ENCODE measurements around the gene GAGE13. TPM values are rescaled to one million over a fixed set of nuclear protein-coding genes. Genes with fewer than 3 reads are reported as not detected.
"Not testable (repeated sequence)": the region's sequence is repeated elsewhere in the genome, so short reads cannot be mapped to it uniquely, and the experiment has no call there.

Gene GAGE13
- total RNA-seq, 2 donors from 2014 or later: not detected

GRCh38 chrX:49290215-49290614 is 41.2 kb upstream of the GAGE13 start:
- no peaks in the 10 kb centered on the region for H3K9me3 ChIP-seq
- DNase-seq (ENCODE audit: low spot score): no peak
- no peak overlapping the region for H3K4me3 ChIP-seq
- no peak for TF ChIP-seq CTCF (IDR thresholded peaks at IDR 0.05)
- peaks cover 0 to 7% of the 10 kb centered on the region in 2 donors for H3K4me1 ChIP-seq
- no peaks in the 10 kb centered on the region for H3K36me3 ChIP-seq
- no peaks in the 10 kb centered on the region for H3K27me3 ChIP-seq
- no peak overlapping the region for H3K27ac ChIP-seq

GRCh38 chrX:49291615-49292337 is 39.6 kb upstream of the GAGE13 start:
- no peak overlapping the region for H3K27ac ChIP-seq
- no peaks in the 10 kb centered on the region for H3K27me3 ChIP-seq
- H3K4me1 ChIP-seq: peaks cover 0 to 7% of the 10 kb centered on the region in 2 donors
- peak; percentile 37 to 68 for TF ChIP-seq CTCF (IDR thresholded peaks at IDR 0.05)
- no peak for DNase-seq (ENCODE audit: low spot score)
- H3K36me3 ChIP-seq: no peaks in the 10 kb centered on the region
- no peak overlapping the region for H3K4me3 ChIP-seq
- H3K9me3 ChIP-seq: no peaks in the 10 kb centered on the region

- Histone ChIP-seq H3K27ac (no peak overlapping the region), H3K4me3 (no peak overlapping the region), H3K4me1 (peaks cover 0 to 7% of the 10 kb centered on the region in 2 donors), H3K27me3 (no peaks in the 10 kb centered on the region), H3K9me3 (no peaks in the 10 kb centered on the region), H3K36me3 (no peaks in the 10 kb centered on the region)
- no peak for TF ChIP-seq CTCF (IDR thresholded peaks at IDR 0.05)
- DNase-seq (ENCODE audit: low spot score): no peak
These were observed 38.7 kb upstream of the GAGE13 start for GRCh38 chrX:49292400-49293362.

- not testable (repeated sequence) for H3K4me1 ChIP-seq; H3K27ac ChIP-seq; H3K27me3 ChIP-seq; H3K9me3 ChIP-seq; H3K4me3 ChIP-seq; DNase-seq (ENCODE audit: low spot score); H3K36me3 ChIP-seq
These were observed 32.1 kb upstream of the GAGE13 start for GRCh38 chrX:49299293-49299692.

- DNase-seq (ENCODE audit: low spot score): no peak
- Histone ChIP-seq H3K36me3 (no peaks in the 10 kb centered on the region), H3K27ac (no peak overlapping the region), H3K9me3 (no peaks in the 10 kb centered on the region), H3K27me3 (no peaks in the 10 kb centered on the region), H3K4me1 (no peaks in the 10 kb centered on the region), H3K4me3 (no peak overlapping the region)
- no peak for TF ChIP-seq CTCF (IDR thresholded peaks at IDR 0.05)
These were observed 30.7 kb upstream of the GAGE13 start for GRCh38 chrX:49300703-49301102.

GRCh38 chrX:49303346-49303745 is 28.0 kb upstream of the GAGE13 start, which contains the start of gene GAGE10:
TSS of gene GAGE10 (plus strand) at chrX:49303646. CDS start at chrX:49304860, 1,214 bp downstream.
- DNase-seq (ENCODE audit: low spot score): peak; percentile 21
- no peak for TF ChIP-seq CTCF (IDR thresholded peaks at IDR 0.05)
- no peak within 1 kb of the TSS for H3K27ac ChIP-seq
- H3K27me3 ChIP-seq: no peaks in the 10 kb centered on the region
- H3K9me3 ChIP-seq: no peaks in the 10 kb centered on the region
- H3K36me3 ChIP-seq: no peaks in the 10 kb centered on the region
- H3K4me3 ChIP-seq: no peak within 1 kb of the TSS
- H3K4me1 ChIP-seq: no peaks in the 10 kb centered on the region

GRCh38 chrX:49307775-49308174 is 23.6 kb upstream of the GAGE13 start:
- not testable (repeated sequence) for H3K27me3 ChIP-seq; H3K4me1 ChIP-seq; DNase-seq (ENCODE audit: low spot score); H3K9me3 ChIP-seq; H3K36me3 ChIP-seq; H3K27ac ChIP-seq; H3K4me3 ChIP-seq

All from right atrium auricular region (tissue), 2 donors.